ENCODE data around the gene SKI. TPM values are rescaled to one million over a fixed set of nuclear protein-coding genes. Genes with fewer than 3 reads are reported as not detected.

SKI gene
- total RNA-seq, 1 experiment from 2014 or later: 38.2 TPM

- Mint-ChIP-seq H3K27me3 (ENCODE audit: insufficient read depth, unreplicated experiment) (no peaks in the 10 kb centered on the region), H3K4me1 (ENCODE audit: low read depth, unreplicated experiment) (no peaks in the 10 kb centered on the region), H3K9me3 (ENCODE audit: unreplicated experiment) (no peaks in the 10 kb centered on the region), H3K27ac (ENCODE audit: unreplicated experiment) (no peak overlapping the region), H3K36me3 (ENCODE audit: insufficient read depth, unreplicated experiment) (peaks cover 1% of the 10 kb centered on the region), H3K4me3 (ENCODE audit: unreplicated experiment) (no peak overlapping the region)
- POLR2A ChIA-PET: no interaction called here
- Histone ChIP-seq H3K4me1 (peaks cover 10% of the 10 kb centered on the region), H3K9me3 (no peaks in the 10 kb centered on the region), H3K36me3 (ENCODE audit: control insufficient read depth, insufficient read depth, low read length) (no peaks in the 10 kb centered on the region), H3K27me3 (replicated peaks; ENCODE audit: control insufficient read depth, insufficient read depth, low read length) (no peaks in the 10 kb centered on the region), H3K4me3 (ENCODE audit: low read depth, low read length) (no peak overlapping the region)
- intact Hi-C loops (cut with micrococcal nuclease; ENCODE audit: unreplicated experiment): no loop called here
- no TSS peak for BruUV-seq (replicated peaks)
- TF ChIP-seq CTCF (IDR thresholded peaks at IDR 0.05; ENCODE audit: insufficient read depth in 1 of 2, low read depth in 1 of 2, low read length in 1 of 2, severe bottlenecking in 1 of 2, unreplicated experiment in 1 of 2): no peak
- DNase-seq: no peak
- CTCF ChIA-PET: no interaction called here
These were observed 39.1 kb downstream of the SKI start for GRCh38 chr1:2267051-2267830.

- ChIA-PET CTCF (no interaction called here), POLR2A (no interaction called here)
- DNase-seq: no peak
- intact Hi-C loops (cut with micrococcal nuclease; ENCODE audit: unreplicated experiment): no loop called here
- H3K4me1 ChIP-seq: peaks cover 11% of the 10 kb centered on the region
- H3K4me3 ChIP-seq (ENCODE audit: low read depth, low read length): no peak overlapping the region
- no peak for TF ChIP-seq CTCF (IDR thresholded peaks at IDR 0.05; ENCODE audit: insufficient read depth in 1 of 2, low read depth in 1 of 2, low read length in 1 of 2, severe bottlenecking in 1 of 2, unreplicated experiment in 1 of 2)
- H3K9me3 ChIP-seq: no peaks in the 10 kb centered on the region
- Mint-ChIP-seq H3K9me3 (ENCODE audit: unreplicated experiment) (no peaks in the 10 kb centered on the region), H3K4me3 (ENCODE audit: unreplicated experiment) (no peak overlapping the region), H3K36me3 (ENCODE audit: insufficient read depth, unreplicated experiment) (no peaks in the 10 kb centered on the region), H3K27me3 (ENCODE audit: insufficient read depth, unreplicated experiment) (no peaks in the 10 kb centered on the region), H3K27ac (ENCODE audit: unreplicated experiment) (no peak overlapping the region), H3K4me1 (ENCODE audit: low read depth, unreplicated experiment) (no peaks in the 10 kb centered on the region)
- no TSS peak for BruUV-seq (replicated peaks)
- no peaks in the 10 kb centered on the region for H3K36me3 ChIP-seq (ENCODE audit: control insufficient read depth, insufficient read depth, low read length)
- no peaks in the 10 kb centered on the region for H3K27me3 ChIP-seq (replicated peaks; ENCODE audit: control insufficient read depth, insufficient read depth, low read length)
These were observed 39.7 kb downstream of the SKI start for GRCh38 chr1:2267862-2268261.

- Mint-ChIP-seq H3K27me3 (ENCODE audit: insufficient read depth, unreplicated experiment) (no peaks in the 10 kb centered on the region), H3K36me3 (ENCODE audit: insufficient read depth, unreplicated experiment) (no peaks in the 10 kb centered on the region), H3K9me3 (ENCODE audit: unreplicated experiment) (no peaks in the 10 kb centered on the region), H3K4me1 (ENCODE audit: low read depth, unreplicated experiment) (no peaks in the 10 kb centered on the region), H3K4me3 (ENCODE audit: unreplicated experiment) (no peak overlapping the region), H3K27ac (ENCODE audit: unreplicated experiment) (no peak overlapping the region)
- POLR2A ChIA-PET: no interaction called here
- no TSS peak for BruUV-seq (replicated peaks)
- intact Hi-C loops (cut with micrococcal nuclease; ENCODE audit: unreplicated experiment): no loop called here
- H3K27me3 ChIP-seq (replicated peaks; ENCODE audit: control insufficient read depth, insufficient read depth, low read length): no peaks in the 10 kb centered on the region
- no peak for TF ChIP-seq CTCF (IDR thresholded peaks at IDR 0.05; ENCODE audit: insufficient read depth in 1 of 2, low read depth in 1 of 2, low read length in 1 of 2, severe bottlenecking in 1 of 2, unreplicated experiment in 1 of 2)
- H3K9me3 ChIP-seq: no peaks in the 10 kb centered on the region
- CTCF ChIA-PET: no interaction called here
- no peaks in the 10 kb centered on the region for H3K36me3 ChIP-seq (ENCODE audit: control insufficient read depth, insufficient read depth, low read length)
- peaks cover 11% of the 10 kb centered on the region for H3K4me1 ChIP-seq
- DNase-seq: no peak
- no peak overlapping the region for H3K4me3 ChIP-seq (ENCODE audit: low read depth, low read length)
These were observed 40.4 kb downstream of the SKI start for GRCh38 chr1:2268285-2269056.
